SK-N-SH (cell line): ENCODE data around the gene NTM. TPM values are rescaled to one million over a fixed set of nuclear protein-coding genes. Genes with fewer than 3 reads are reported as not detected.
A peak's percentile ranks its signal among the peaks of the same experiment; 100 is the strongest.

Source experiments
- CTCF ChIA-PET: fragments of 300-600, 350-600 bp; formaldehyde crosslinking; extraction: SDS; loops from one replicate; lab custom pipeline; 2021; lab: Yijun Ruan, JAX
- POLR2A ChIA-PET: fragments of 350-600 bp; sonication (Branson Sonifier 250); formaldehyde crosslinking; extraction: SDS; loops from one replicate; lab custom pipeline; 2020; ENCODE audit warnings: antibody characterized with exemption, inconsistent platforms; lab: Yijun Ruan, JAX
- DNase-seq: peaks from one replicate; pipeline ENCODE4 v3.0.0; 2012
- H2AFZ ChIP-seq: fragments of 200-600 bp; sonication (generic); 2 replicates; pipeline ENCODE4 v1.8.1; 2016; ENCODE audit warnings: antibody characterized with exemption, mild to moderate bottlenecking, low read depth
- H3F3A ChIP-seq: fragments of 200-600 bp; sonication (generic); replicated peaks from 2 replicates; pipeline ENCODE3; 2016; ENCODE audit warnings: antibody characterized with exemption, mild to moderate bottlenecking; ENCODE audit not compliant: insufficient read depth
- H3K27ac ChIP-seq, 2 experiments: fragments of 200-500 bp in 1 of 2; fragments of 200-600 bp in 1 of 2; sonication (Bioruptor generic) in 1 of 2; sonication (generic), shearing (Covaris generic) in 1 of 2; 2 replicates each; pipeline versions ENCODE4 v1.5.1 to v1.6.1; 2014 to 2016; ENCODE audit warnings: low read depth in 2 of 2, inconsistent platforms in 1 of 2, low read length in 1 of 2, mild to moderate bottlenecking in 1 of 2, mixed read lengths in 1 of 2
- H3K27me3 ChIP-seq: fragments of 200-600 bp; sonication (generic), shearing (Covaris generic); 2 replicates; pipeline ENCODE4 v1.6.1; 2016; ENCODE audit warnings: mixed run types; ENCODE audit not compliant: insufficient read depth
- H3K36me3 ChIP-seq, 2 experiments: fragments of 200-500 bp in 1 of 2; fragments of 200-600 bp in 1 of 2; sonication (Bioruptor generic) in 1 of 2; sonication (generic) in 1 of 2; replicated peaks in 1 of 2; 2 replicates each; pipeline versions ENCODE3 to v1.5.1; 2014 to 2016; ENCODE audit warnings: low read length in 1 of 2, mild to moderate bottlenecking in 1 of 2; ENCODE audit not compliant: insufficient read depth in 2 of 2, control insufficient read depth in 1 of 2
- H3K4me1 ChIP-seq, 2 experiments: fragments of 200-500 bp in 1 of 2; fragments of 200-600 bp in 1 of 2; sonication (Bioruptor generic) in 1 of 2; sonication (generic), shearing (Covaris generic) in 1 of 2; 2 replicates each; pipeline versions ENCODE4 v1.5.1 to v1.6.1; 2014 to 2016; ENCODE audit warnings: low read depth in 1 of 2, low read length in 1 of 2, mixed run types in 1 of 2; ENCODE audit not compliant: insufficient read depth in 2 of 2, control insufficient read depth in 1 of 2
- H3K4me2 ChIP-seq: fragments of 200-600 bp; sonication (generic), shearing (Covaris generic); 2 replicates; pipeline ENCODE4 v1.6.1; 2017; ENCODE audit warnings: mixed run types
- H3K4me3 ChIP-seq, 2 experiments: fragments of 200-500 bp in 1 of 2; fragments of 200-600 bp in 1 of 2; sonication (Bioruptor generic) in 1 of 2; sonication (generic), shearing (Covaris generic) in 1 of 2; 2 replicates each; pipeline versions ENCODE4 v1.5.1 to v1.8.1; 2014 to 2016; ENCODE audit warnings: low read depth in 2 of 2, inconsistent platforms in 1 of 2, low read length in 1 of 2, mild to moderate bottlenecking in 1 of 2, mixed read lengths in 1 of 2, moderate library complexity in 1 of 2
- H3K79me2 ChIP-seq: fragments of 200-600 bp; sonication (generic); 2 replicates; pipeline ENCODE4 v1.8.1; 2017; ENCODE audit warnings: mild to moderate bottlenecking; ENCODE audit not compliant: insufficient read depth
- H3K9ac ChIP-seq: fragments of 200-600 bp; sonication (generic); 2 replicates; pipeline ENCODE4 v1.6.1; 2017; ENCODE audit warnings: mixed run types
- H3K9me2 ChIP-seq: fragments of 200-600 bp; sonication (generic); 2 replicates; pipeline ENCODE4 v1.6.1; 2017; ENCODE audit warnings: mixed run types
- H3K9me3 ChIP-seq: fragments of 200-600 bp; sonication (generic); 2 replicates; pipeline ENCODE4 v1.6.1; 2017; ENCODE audit warnings: mixed run types, mild to moderate bottlenecking, moderate library complexity
- H4K20me1 ChIP-seq: fragments of 200-600 bp; sonication (generic); 2 replicates; pipeline ENCODE4 v1.6.1; 2017; ENCODE audit warnings: mild to moderate bottlenecking, mixed run types; ENCODE audit not compliant: insufficient read depth
- CHD2 ChIP-seq: fragments of 150-350 bp; IDR thresholded peaks from 2 replicates; pipeline ENCODE4 v1.6.1; 2018; ENCODE audit warnings: low read length; ENCODE audit not compliant: partially characterized antibody
- ELF1 ChIP-seq: IDR thresholded peaks from 2 replicates; pipeline ENCODE4 v1.4.0; 2012
- EZH2phosphoT487 ChIP-seq: fragments of 200-600 bp; sonication (generic); IDR thresholded peaks from 2 replicates; pipeline ENCODE4 v1.6.1; 2017; ENCODE audit warnings: low read depth, mixed run types, mild to moderate bottlenecking, antibody characterized with exemption, moderate library complexity, borderline replicate concordance
- FOSL2 ChIP-seq: IDR thresholded peaks from 2 replicates; pipeline ENCODE4 v1.4.0; 2012; ENCODE audit warnings: low read depth, mild to moderate bottlenecking, moderate library complexity, borderline replicate concordance
- FOXM1 ChIP-seq: IDR thresholded peaks from 2 replicates; pipeline ENCODE4 v1.4.0; 2012; ENCODE audit warnings: low read depth, mild to moderate bottlenecking
- JUND ChIP-seq: IDR thresholded peaks from 2 replicates; pipeline ENCODE4 v1.4.0; 2012
- MEF2A ChIP-seq: IDR thresholded peaks from 2 replicates; pipeline ENCODE4 v1.4.0; 2012; ENCODE audit warnings: low read depth, borderline replicate concordance
- MXI1 ChIP-seq: IDR thresholded peaks from 2 replicates; pipeline ENCODE4 v1.6.1; 2012; ENCODE audit warnings: mild to moderate bottlenecking, low read depth, low read length, improper control_type of control experiment
- NFIC ChIP-seq: IDR thresholded peaks from 2 replicates; pipeline ENCODE4 v1.4.0; 2012; ENCODE audit warnings: borderline replicate concordance
- POLR2AphosphoS5 ChIP-seq: IDR thresholded peaks from 2 replicates; pipeline ENCODE4 v1.6.1; 2012; ENCODE audit warnings: low read depth, low read length
- RFX5 ChIP-seq: IDR thresholded peaks from 2 replicates; pipeline ENCODE4 v1.6.1; 2012; ENCODE audit warnings: mild to moderate bottlenecking, improper control_type of control experiment, low read length
- RXRA ChIP-seq: IDR thresholded peaks from 2 replicates; pipeline ENCODE4 v1.4.0; 2012; ENCODE audit warnings: low read depth, mild to moderate bottlenecking, borderline replicate concordance
- SIN3A ChIP-seq: IDR thresholded peaks from 2 replicates; pipeline ENCODE4 v1.6.1; 2012; ENCODE audit warnings: low read depth, mild to moderate bottlenecking, low read length, moderate library complexity, borderline replicate concordance
- SMC3 ChIP-seq: IDR thresholded peaks from 2 replicates; pipeline ENCODE4 v1.6.1; 2012; ENCODE audit warnings: low read depth, low read length, improper control_type of control experiment
- TAF1 ChIP-seq: IDR thresholded peaks from 2 replicates; pipeline ENCODE4 v1.6.1; 2012; ENCODE audit warnings: low read depth, mild to moderate bottlenecking, low read length, moderate library complexity, borderline replicate concordance
- TCF12 ChIP-seq: IDR thresholded peaks from 2 replicates; pipeline ENCODE4 v1.4.0; 2012
- TEAD4 ChIP-seq: IDR thresholded peaks from 2 replicates; pipeline ENCODE4 v1.4.0; 2012; ENCODE audit warnings: mild to moderate bottlenecking, borderline replicate concordance; ENCODE audit not compliant: insufficient read depth
- WGBS: methylation state at CpG from one replicate; pipeline ENCODE4 v1.1.6; 2017; ENCODE audit warnings: low lambda C conversion rate; 5-methylcytosine and 5-hydroxymethylcytosine counted together
- polyA plus RNA-seq, 3 experiments: library from polyadenylated mRNA; depleted of rRNA; stranded (reverse); fragments of >200 nt; gene quantifications; 2 replicates each; pipeline ENCODE4 v1.2.3, GENCODE V29; 2012
- TF ChIP-seq, protein P1 (sequence below): IDR thresholded peaks from 2 replicates; pipeline ENCODE4 v1.4.0; 2012; ENCODE audit warnings: low read depth, borderline replicate concordance
- TF ChIP-seq, protein P2 (sequence below): IDR thresholded peaks from 2 replicates; pipeline ENCODE4 v1.6.1; 2012; ENCODE audit warnings: mild to moderate bottlenecking, low read depth, low read length, moderate library complexity
- TF ChIP-seq, protein P3 (sequence below): IDR thresholded peaks from 2 replicates; pipeline ENCODE4 v1.4.0; 2012; ENCODE audit warnings: low read depth
- TF ChIP-seq, protein P4 (sequence below): fragments of 150-350 bp; IDR thresholded peaks from 2 replicates; pipeline ENCODE4 v1.6.1; 2017; ENCODE audit warnings: antibody characterized with exemption, low read length, low read depth, borderline replicate concordance
- TF ChIP-seq, protein P5 (sequence below): IDR thresholded peaks from 2 replicates; pipeline ENCODE4 v1.4.0; 2012; ENCODE audit warnings: low read depth, borderline replicate concordance

Gene NTM
- polyA plus RNA-seq, 1 of the 3 experiments (the other 2 are of a cell fraction), result 20.0 TPM

DNA sequence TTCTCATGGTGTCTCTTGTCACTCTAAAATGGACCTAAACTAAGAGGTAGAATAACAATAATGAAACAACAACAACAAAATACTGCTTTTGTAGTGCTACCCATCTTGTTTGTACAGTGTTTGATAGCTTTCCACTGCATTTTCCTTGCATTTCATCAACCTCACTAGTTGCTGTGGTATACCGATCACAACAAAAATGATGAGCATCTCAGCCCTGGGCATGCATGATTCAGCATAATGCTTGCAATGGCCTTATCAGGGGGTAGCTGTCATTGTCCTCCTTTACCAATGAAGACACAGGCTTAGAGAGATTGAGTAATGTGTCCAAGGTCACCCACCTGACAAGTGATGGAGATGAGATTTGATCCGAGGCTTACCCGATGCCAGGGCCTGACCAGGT, 682.5 kb downstream of the NTM start:
- no peaks in the 10 kb centered on the region for H3K9me2 ChIP-seq

DNA sequence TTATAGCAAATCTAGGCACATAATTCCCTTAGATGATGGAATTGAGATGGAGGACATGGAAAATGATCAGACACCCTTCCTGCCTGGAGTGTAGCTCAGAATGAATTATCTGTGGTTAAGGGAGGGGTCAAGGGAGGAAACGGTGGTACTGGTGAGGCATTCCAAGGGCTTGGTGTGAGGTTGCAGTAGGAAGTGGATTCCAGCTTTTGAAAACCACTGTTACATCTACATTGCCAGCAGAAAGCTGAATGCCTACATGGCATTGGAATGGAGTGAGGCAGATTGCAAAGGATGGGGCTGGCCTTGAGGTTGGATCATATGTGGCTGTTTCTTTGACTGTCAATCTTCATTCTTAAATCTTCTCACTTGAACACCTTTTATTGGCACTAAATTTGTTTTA, 684.4 kb downstream of the NTM start:
- Histone ChIP-seq H3K36me3 (no peaks in the 10 kb centered on the region), H3F3A (peaks cover 29% of the 10 kb centered on the region), H3K4me2 (peak overlapping the region; percentile 40; the same call in 1 of the 2 replicates), H3K9ac (peak overlapping the region; percentile 54), H3K27me3 (no peaks in the 10 kb centered on the region), H4K20me1 (no peaks in the 10 kb centered on the region), H3K79me2 (no peaks in the 10 kb centered on the region; the same call in 1 of the 2 replicates), H3K4me1 (peaks cover 3 to 81% of the 10 kb centered on the region in 2 experiments), H3K9me3 (no peaks in the 10 kb centered on the region), H3K27ac (peak overlapping the region in 1 of 2 experiments; percentile 81; a peak in 2 of 4 replicates), H3K4me3 (no peak overlapping the region), H2AFZ (no peak overlapping the region), H3K9me2 (no peaks in the 10 kb centered on the region)
- no peak for DNase-seq
- ChIA-PET POLR2A (no interaction called here), CTCF (no interaction called here)
- 21% methylated on average over 1 of the region's 1 CpG for WGBS
- peak; percentile 62 for TF ChIP-seq ELF1
- TF ChIP-seq EZH2phosphoT487, result no peak
- peak; percentile 85 for TF ChIP-seq NFIC
- TF ChIP-seq, protein P1, sequence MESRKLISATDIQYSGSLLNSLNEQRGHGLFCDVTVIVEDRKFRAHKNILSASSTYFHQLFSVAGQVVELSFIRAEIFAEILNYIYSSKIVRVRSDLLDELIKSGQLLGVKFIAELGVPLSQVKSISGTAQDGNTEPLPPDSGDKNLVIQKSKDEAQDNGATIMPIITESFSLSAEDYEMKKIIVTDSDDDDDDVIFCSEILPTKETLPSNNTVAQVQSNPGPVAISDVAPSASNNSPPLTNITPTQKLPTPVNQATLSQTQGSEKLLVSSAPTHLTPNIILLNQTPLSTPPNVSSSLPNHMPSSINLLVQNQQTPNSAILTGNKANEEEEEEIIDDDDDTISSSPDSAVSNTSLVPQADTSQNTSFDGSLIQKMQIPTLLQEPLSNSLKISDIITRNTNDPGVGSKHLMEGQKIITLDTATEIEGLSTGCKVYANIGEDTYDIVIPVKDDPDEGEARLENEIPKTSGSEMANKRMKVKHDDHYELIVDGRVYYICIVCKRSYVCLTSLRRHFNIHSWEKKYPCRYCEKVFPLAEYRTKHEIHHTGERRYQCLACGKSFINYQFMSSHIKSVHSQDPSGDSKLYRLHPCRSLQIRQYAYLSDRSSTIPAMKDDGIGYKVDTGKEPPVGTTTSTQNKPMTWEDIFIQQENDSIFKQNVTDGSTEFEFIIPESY, result 0 out of 2 replicates have a peak, but pooled peaks have one; percentile 32
- 0 out of 2 replicates have a peak, but pooled peaks have one; percentile 35 for TF ChIP-seq FOXM1
- TF ChIP-seq RFX5, result no peak
- peak; percentile 32; the same call in 1 of the 2 replicates for TF ChIP-seq MEF2A
- TF ChIP-seq, protein P2, sequence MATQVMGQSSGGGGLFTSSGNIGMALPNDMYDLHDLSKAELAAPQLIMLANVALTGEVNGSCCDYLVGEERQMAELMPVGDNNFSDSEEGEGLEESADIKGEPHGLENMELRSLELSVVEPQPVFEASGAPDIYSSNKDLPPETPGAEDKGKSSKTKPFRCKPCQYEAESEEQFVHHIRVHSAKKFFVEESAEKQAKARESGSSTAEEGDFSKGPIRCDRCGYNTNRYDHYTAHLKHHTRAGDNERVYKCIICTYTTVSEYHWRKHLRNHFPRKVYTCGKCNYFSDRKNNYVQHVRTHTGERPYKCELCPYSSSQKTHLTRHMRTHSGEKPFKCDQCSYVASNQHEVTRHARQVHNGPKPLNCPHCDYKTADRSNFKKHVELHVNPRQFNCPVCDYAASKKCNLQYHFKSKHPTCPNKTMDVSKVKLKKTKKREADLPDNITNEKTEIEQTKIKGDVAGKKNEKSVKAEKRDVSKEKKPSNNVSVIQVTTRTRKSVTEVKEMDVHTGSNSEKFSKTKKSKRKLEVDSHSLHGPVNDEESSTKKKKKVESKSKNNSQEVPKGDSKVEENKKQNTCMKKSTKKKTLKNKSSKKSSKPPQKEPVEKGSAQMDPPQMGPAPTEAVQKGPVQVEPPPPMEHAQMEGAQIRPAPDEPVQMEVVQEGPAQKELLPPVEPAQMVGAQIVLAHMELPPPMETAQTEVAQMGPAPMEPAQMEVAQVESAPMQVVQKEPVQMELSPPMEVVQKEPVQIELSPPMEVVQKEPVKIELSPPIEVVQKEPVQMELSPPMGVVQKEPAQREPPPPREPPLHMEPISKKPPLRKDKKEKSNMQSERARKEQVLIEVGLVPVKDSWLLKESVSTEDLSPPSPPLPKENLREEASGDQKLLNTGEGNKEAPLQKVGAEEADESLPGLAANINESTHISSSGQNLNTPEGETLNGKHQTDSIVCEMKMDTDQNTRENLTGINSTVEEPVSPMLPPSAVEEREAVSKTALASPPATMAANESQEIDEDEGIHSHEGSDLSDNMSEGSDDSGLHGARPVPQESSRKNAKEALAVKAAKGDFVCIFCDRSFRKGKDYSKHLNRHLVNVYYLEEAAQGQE, result peak; percentile 41; the same call in 1 of the 2 replicates
- peak; percentile 48; the same call in 1 of the 2 replicates for TF ChIP-seq RXRA
- TF ChIP-seq SMC3, result no peak
- peak; percentile 86 for TF ChIP-seq TCF12
- TF ChIP-seq JUND, result peak; percentile 61
- peak; percentile 50; the same call in 1 of the 2 replicates for TF ChIP-seq FOSL2
- peak; percentile 88 for TF ChIP-seq TEAD4
- TF ChIP-seq, protein P3, sequence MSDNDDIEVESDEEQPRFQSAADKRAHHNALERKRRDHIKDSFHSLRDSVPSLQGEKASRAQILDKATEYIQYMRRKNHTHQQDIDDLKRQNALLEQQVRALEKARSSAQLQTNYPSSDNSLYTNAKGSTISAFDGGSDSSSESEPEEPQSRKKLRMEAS, result peak; percentile 45; the same call in 1 of the 2 replicates

More for the DNA sequence above, 682.5 kb downstream of the NTM start:
- Histone ChIP-seq H3K9me3 (no peaks in the 10 kb centered on the region), H4K20me1 (no peaks in the 10 kb centered on the region), H3K36me3 (no peaks in the 10 kb centered on the region), H3K79me2 (no peaks in the 10 kb centered on the region; the same call in 1 of the 2 replicates), H3K9ac (0 out of 2 replicates have a peak overlapping the region, but pooled peaks have one; percentile 27), H2AFZ (no peak overlapping the region), H3K4me2 (no peak overlapping the region), H3K27ac (peak overlapping the region in 1 of 2 experiments; percentile 81; a peak in 2 of 4 replicates), H3K27me3 (no peaks in the 10 kb centered on the region), H3K4me1 (peaks cover 3 to 75% of the 10 kb centered on the region in 2 experiments), H3K4me3 (no peak overlapping the region), H3F3A (peaks cover 23% of the 10 kb centered on the region)
- TF ChIP-seq POLR2AphosphoS5 (no peak), TEAD4 (no peak), CHD2 (no peak), MXI1 (no peak), SMC3 (no peak), TAF1 (no peak), SIN3A (no peak)
- TF ChIP-seq, protein P4, sequence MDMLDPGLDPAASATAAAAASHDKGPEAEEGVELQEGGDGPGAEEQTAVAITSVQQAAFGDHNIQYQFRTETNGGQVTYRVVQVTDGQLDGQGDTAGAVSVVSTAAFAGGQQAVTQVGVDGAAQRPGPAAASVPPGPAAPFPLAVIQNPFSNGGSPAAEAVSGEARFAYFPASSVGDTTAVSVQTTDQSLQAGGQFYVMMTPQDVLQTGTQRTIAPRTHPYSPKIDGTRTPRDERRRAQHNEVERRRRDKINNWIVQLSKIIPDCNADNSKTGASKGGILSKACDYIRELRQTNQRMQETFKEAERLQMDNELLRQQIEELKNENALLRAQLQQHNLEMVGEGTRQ, result no peak
- TF ChIP-seq, protein P5, sequence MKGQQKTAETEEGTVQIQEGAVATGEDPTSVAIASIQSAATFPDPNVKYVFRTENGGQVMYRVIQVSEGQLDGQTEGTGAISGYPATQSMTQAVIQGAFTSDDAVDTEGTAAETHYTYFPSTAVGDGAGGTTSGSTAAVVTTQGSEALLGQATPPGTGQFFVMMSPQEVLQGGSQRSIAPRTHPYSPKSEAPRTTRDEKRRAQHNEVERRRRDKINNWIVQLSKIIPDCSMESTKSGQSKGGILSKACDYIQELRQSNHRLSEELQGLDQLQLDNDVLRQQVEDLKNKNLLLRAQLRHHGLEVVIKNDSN, result no peak
- ChIA-PET CTCF (no interaction called here), POLR2A (no interaction called here)
- 93% methylated on average over 2 of the region's 3 CpGs for whole genome bisulfite sequencing
- no peak for DNase-seq
